PC-9 (cell line): Measurements from ENCODE around the gene SPDYE3.
"Not testable (repeated sequence)": the region's sequence is repeated elsewhere in the genome, so short reads cannot be mapped to it uniquely, and the experiment has no call there.

Experiments
- CTCF ChIP-seq: fragments of 200-600 bp; sonication (generic); conservative IDR thresholded peaks from 2 replicates; pipeline ENCODE4 v1.6.1; 2017; ENCODE audit warnings: mixed run types, antibody characterized with exemption, mild to moderate bottlenecking, moderate library complexity
- EZH2 ChIP-seq: fragments of 200-600 bp; sonication (generic); IDR thresholded peaks from 2 replicates; pipeline ENCODE4 v1.8.0; 2017; ENCODE audit warnings: antibody characterized with exemption, low read depth

- not testable (repeated sequence) for TF ChIP-seq CTCF, EZH2
These were observed 16.7 kb downstream of the SPDYE3 start for GRCh38 chr7:100324194-100324593.
